HepG2 (cell line): ENCODE data around the gene GHRL. TPM values are rescaled to one million over a fixed set of nuclear protein-coding genes. Genes with fewer than 3 reads are reported as not detected.
A peak's percentile ranks its signal among the peaks of the same experiment; 100 is the strongest.

Experiments
- ATAC-seq: fragments of 200-7000 bp; cut with Tn5 transposase; 3 replicates; pipeline ENCODE4 v1.9.1; 2020; ENCODE audit warnings: mild to moderate bottlenecking, moderate library complexity
- BruUV-seq: library from RNA; stranded (reverse); fragments of 400-500 nt; replicated peaks from 2 replicates; lab custom pipeline; 2021; lab: Mats Ljungman, UMichigan
- CTCF ChIA-PET: fragments of 300-600 bp; formaldehyde crosslinking; extraction: SDS; loops from one replicate; lab custom pipeline; 2021; ENCODE audit warnings: low total read pairs, inconsistent platforms, low intra/inter-chr PET ratio; lab: Yijun Ruan, JAX
- POLR2A ChIA-PET: fragments of 350-600 bp; sonication (Branson Sonifier 250); formaldehyde crosslinking; loops from one replicate; lab custom pipeline; 2020; ENCODE audit warnings: antibody characterized with exemption, inconsistent platforms; lab: Yijun Ruan, JAX
- DNase-seq: peaks from one replicate; pipeline ENCODE4 v3.0.0-alpha.2; 2015; ENCODE audit warnings: low spot score
- FAIRE-seq: peaks from 3 replicates; lab custom pipeline; 2011; peaks lifted over from hg19 to GRCh38; lab: Jason Lieb, UNC
- H2AFZ ChIP-seq: one replicate; pipeline ENCODE4 v1.6.1; 2011; ENCODE audit warnings: low read length, inconsistent platforms
- H3K27ac ChIP-seq: fragments of 300-600 bp; 3 replicates; pipeline ENCODE4 v1.8.0; 2011; ENCODE audit warnings: mixed run types, mild to moderate bottlenecking, mixed read lengths, low read length, inconsistent platforms; ENCODE audit not compliant: insufficient read depth; ENCODE audit errors: extremely low read length
- H3K27me3 ChIP-seq, 2 experiments: fragments of 200-600 bp in 1 of 2; 2 replicates in 1 of 2; 3 replicates in 1 of 2; pipeline versions ENCODE4 v1.6.0 to v1.8.0; 2011; ENCODE audit warnings: low read length in 2 of 2, mild to moderate bottlenecking in 2 of 2, moderate library complexity in 2 of 2, inconsistent platforms in 1 of 2; ENCODE audit not compliant: insufficient read depth in 2 of 2, control insufficient read depth in 1 of 2
- H3K36me3 ChIP-seq, 2 experiments: fragments of 200-600 bp in 1 of 2; replicated peaks in 1 of 2; 2 replicates in 1 of 2; 3 replicates in 1 of 2; pipeline versions ENCODE4 v1.5.1 to v1.8.0; 2011; ENCODE audit warnings: low read length in 2 of 2, inconsistent platforms in 1 of 2; ENCODE audit not compliant: insufficient read depth in 2 of 2, control insufficient read depth in 1 of 2
- H3K4me1 ChIP-seq: 2 replicates; pipeline ENCODE4 v1.5.1; 2012; ENCODE audit warnings: low read length, inconsistent platforms; ENCODE audit not compliant: insufficient read depth
- H3K4me2 ChIP-seq: 2 replicates; pipeline ENCODE4 v1.6.0; 2011; ENCODE audit warnings: low read depth, low read length, inconsistent platforms
- H3K4me3 ChIP-seq, 3 experiments: fragments of 200-600 bp in 1 of 3; sonication (generic), shearing (Covaris generic) in 1 of 3; replicated peaks in 1 of 3; 2 replicates each; pipeline ENCODE4 v1.5.1; 2011 to 2016; ENCODE audit warnings: low read length in 3 of 3, inconsistent platforms in 2 of 3, low read depth in 2 of 3, mild to moderate bottlenecking in 2 of 3, control low read depth in 1 of 3, mixed read lengths in 1 of 3; ENCODE audit not compliant: insufficient read depth in 1 of 3
- H3K79me2 ChIP-seq: one replicate; pipeline ENCODE4 v1.6.1; 2011; ENCODE audit warnings: low read length, inconsistent platforms; ENCODE audit not compliant: insufficient read depth
- H3K9ac ChIP-seq: 2 replicates; pipeline ENCODE4 v1.6.0; 2011; ENCODE audit warnings: mild to moderate bottlenecking, low read depth, low read length, inconsistent platforms; ENCODE audit not compliant: insufficient read depth
- H3K9me3 ChIP-seq: 2 replicates; pipeline ENCODE4 v1.5.1; 2012; ENCODE audit warnings: mild to moderate bottlenecking, low read length
- H4K20me1 ChIP-seq: 2 replicates; pipeline ENCODE4 v1.6.0; 2011; ENCODE audit warnings: inconsistent platforms, mild to moderate bottlenecking, low read length, moderate library complexity; ENCODE audit not compliant: insufficient read depth
- MTF1 ChIP-seq: sonication (generic); formaldehyde crosslinking; IDR thresholded peaks from 2 replicates; pipeline ENCODE4 v1.5.0; 2020; ENCODE audit warnings: missing genetic modification reagents
- NFYB ChIP-seq: sonication (generic); formaldehyde crosslinking; IDR thresholded peaks from 2 replicates; pipeline ENCODE4 v1.4.0; 2020; ENCODE audit warnings: missing genetic modification reagents
- NFYC ChIP-seq: IDR thresholded peaks from 2 replicates; pipeline ENCODE4 v1.6.1; 2016; ENCODE audit warnings: missing genetic modification reagents, missing compliant biosample characterization
- NR2F1 ChIP-seq, 2 experiments: fragments of 450-650 bp in 1 of 2; formaldehyde crosslinking in 1 of 2; IDR thresholded peaks; 2 replicates each; pipeline versions ENCODE4 v1.5.0 to v1.6.1; 2016 to 2020; ENCODE audit warnings: mild to moderate bottlenecking in 1 of 2, missing compliant biosample characterization in 1 of 2, missing genetic modification reagents in 1 of 2, moderate library complexity in 1 of 2
- SMC3 ChIP-seq: IDR thresholded peaks from 2 replicates; pipeline ENCODE4 v1.6.1; 2011; ENCODE audit warnings: low read length, improper control_type of control experiment
- ZNF644 ChIP-seq: IDR thresholded peaks from 2 replicates; pipeline ENCODE4 v1.6.1; 2016; ENCODE audit warnings: low read depth
- WGBS: methylation state at CpG from one replicate; pipeline ENCODE4 v1.1.6; 2017; ENCODE audit warnings: low lambda C conversion rate; 5-methylcytosine and 5-hydroxymethylcytosine counted together
- in situ Hi-C: cut with HindIII; loops from 2 replicates; pipeline ENCODE4 v1.10.0; 2017; ENCODE audit warnings: low pct_unique_long_range_greater_than_20kb; ENCODE audit not compliant: extremely low pct_ligation_motif_present
- intact Hi-C: fragments of 100-400 bp; cut with micrococcal nuclease; formaldehyde crosslinking; loops from one replicate; pipeline ENCODE4 v1.10.0; 2022; ENCODE audit not compliant: unreplicated experiment
- microRNA counts: library from miRNA; unstranded; fragments of <30 nt; microRNA quantifications from one replicate; lab custom pipeline; 2015
- microRNA-seq: library from miRNA; unstranded; fragments of <30 nt; microRNA quantifications from one replicate; pipeline ENCODE4, GENCODE V29; 2020
- polyA plus RNA-seq, 8 experiments: library from polyadenylated mRNA; depleted of rRNA in 3 of 8; stranded (reverse) in 7 of 8; unstranded in 1 of 8; fragments of >200 nt; fragmentation: Illumina TruSeq in 4 of 8; extraction: Trizol in 4 of 8; gene quantifications; 2 replicates each; pipeline versions ENCODE4 v1.2.1 to v1.2.3, GENCODE V29; 2011 to 2016; ENCODE audit warnings: low read depth in 4 of 8, missing spikeins in 1 of 8, mixed read lengths in 1 of 8; ENCODE audit not compliant: insufficient read depth in 1 of 8
- small RNA-seq, 3 experiments: library from RNA; depleted of rRNA; stranded (forward); fragments of <200 nt; gene quantifications; one replicate each; pipeline ENCODE3, GENCODE V24; 2012; ENCODE audit warnings: low read depth in 2 of 3, low replicate concordance in 1 of 3; ENCODE audit not compliant: insufficient read length in 3 of 3, insufficient read depth in 2 of 3
- total RNA-seq, 5 experiments: library from RNA; depleted of rRNA; stranded (reverse); fragments of >200 nt; fragmentation: Illumina TruSeq; extraction: Trizol; gene quantifications; 2 replicates each; pipeline ENCODE4 v1.2.3, GENCODE V29; 2016; ENCODE audit warnings: low read depth in 1 of 5

GHRL gene
- total and polyA plus RNA-seq, 2 of the 13 experiments (the other 11 are each of a cell fraction or from before 2014, with no cell fraction given): 0.09 TPM; not detected in 1

DNA sequence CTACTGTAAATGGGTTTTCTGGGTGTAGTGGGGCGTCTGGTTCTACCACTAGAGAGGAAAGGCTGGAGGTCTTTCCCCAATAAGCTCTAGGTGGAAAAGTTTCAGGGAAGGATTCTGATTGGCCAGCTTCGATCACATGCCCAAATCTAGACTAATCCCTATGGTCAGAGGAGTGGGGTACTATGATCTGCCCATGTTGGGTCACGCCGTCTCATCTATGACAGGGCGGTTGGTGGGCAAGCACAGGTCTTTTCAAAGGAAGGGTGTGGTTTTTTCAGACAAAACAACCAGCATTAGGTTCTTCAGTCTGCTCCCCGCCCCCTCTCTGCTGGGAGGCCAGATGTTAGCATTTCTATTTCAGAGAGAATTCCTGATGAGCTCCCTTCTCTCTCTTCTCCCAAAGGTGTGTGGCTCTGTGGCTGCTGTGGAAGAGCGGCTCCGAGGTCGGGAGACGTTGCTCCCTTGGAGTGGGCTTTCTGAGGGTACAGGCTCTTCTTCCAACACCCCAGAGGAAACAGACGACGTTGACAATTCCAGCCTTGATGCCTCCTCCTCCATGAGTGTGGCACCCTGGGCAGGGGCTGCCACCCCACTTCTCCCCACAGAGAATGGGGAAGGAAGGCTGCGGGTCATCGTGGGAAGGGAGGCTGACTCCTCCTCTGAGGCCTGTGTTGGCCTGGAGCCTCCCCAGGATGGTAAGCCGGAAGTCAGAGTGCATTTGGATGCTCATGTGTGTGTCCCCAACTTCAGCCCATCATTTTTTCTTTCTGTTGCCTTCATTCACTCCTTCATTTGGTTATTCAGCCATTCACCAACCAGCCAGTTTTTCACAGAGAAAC lies 54.2 kb downstream of the GHRL start:
- DNase-seq: no peak
- ChIA-PET CTCF (no interaction called here), POLR2A (interaction anchor here (1.8 kb wide), 1 partner anchor 9 kb away, joined by 8 read pairs; the partner anchor contains the start of gene TATDN2)
- no peak overlapping the region for H2AFZ ChIP-seq
- in situ Hi-C loops (no loop called here), intact Hi-C loops (no loop called here)
- no peaks in the 10 kb centered on the region for H3K27me3 ChIP-seq
- H3K4me2 ChIP-seq: no peak overlapping the region
- H3K79me2 ChIP-seq: no peaks in the 10 kb centered on the region
- no peak for ATAC-seq
- BruUV-seq: no TSS peak
- H3K4me3 ChIP-seq: no peak overlapping the region
- FAIRE-seq: no peak
- no peaks in the 10 kb centered on the region for H4K20me1 ChIP-seq
- 96% methylated on average over 8 of the region's 15 CpGs for WGBS
- TF ChIP-seq MTF1 (CRISPR knock-in tag) (no peak), NFYB (0 out of 2 replicates have a peak, but pooled peaks have one; percentile 22), NFYC (0 out of 2 replicates have a peak, but pooled peaks have one; percentile 13), SMC3 (no peak), ZNF644 (CRISPR knock-in tag) (no peak), NR2F1 (CRISPR knock-in tag; IDR thresholded peaks at IDR 0.05) (no peak)
- peaks cover 30 to 55% of the 10 kb centered on the region in 2 experiments for H3K36me3 ChIP-seq
- H3K9ac ChIP-seq: no peak overlapping the region
- H3K27ac ChIP-seq: no peak overlapping the region
- H3K9me3 ChIP-seq: no peaks in the 10 kb centered on the region
- H3K4me1 ChIP-seq: no peaks in the 10 kb centered on the region

MicroRNAs within 50 kb of the gene (microRNA counts, 767-probe panel; counts per million panel counts)
- microRNA hsa-miR-378b (lab: Ali Mortazavi, UCI): not detected

Small RNAs within 50 kb of the gene (microRNA-seq; reads per million reads assigned to microRNA genes)
- not detected for gene MIR378B

Small RNAs within 50 kb of the gene (small RNA-seq; reads per million reads assigned to genes)
- gene MIR378B (0 to 4.8 (median 0.33) reads per million in 3 experiments), gene RF02126 (0 reads per million in 3 experiments)

Other genes starting within 250 kb of the GHRL start
- not detected in 2 replicates for gene FANCD2OS, start 184.7 kb downstream of the GHRL start, total RNA-seq (2016; rRNA removed; fragmentation: Illumina TruSeq; extraction: Trizol)
- gene FANCD2OS, start 184.7 kb downstream of the GHRL start, polyA plus RNA-seq (2011; rRNA removed): not detected in 2 replicates
- gene BRK1, start 177.3 kb downstream of the GHRL start, total RNA-seq (2016; rRNA removed; fragmentation: Illumina TruSeq; extraction: Trizol): 118 and 146 TPM in 2 replicates
- gene BRK1, start 177.3 kb downstream of the GHRL start, polyA plus RNA-seq (2011; rRNA removed): 137 and 155 TPM in 2 replicates
- 51.7 and 64.4 TPM in 2 replicates for gene VHL, start 151.2 kb downstream of the GHRL start, total RNA-seq (2016; rRNA removed; fragmentation: Illumina TruSeq; extraction: Trizol)
- 23.5 and 24.2 TPM in 2 replicates for gene VHL, start 151.2 kb downstream of the GHRL start, polyA plus RNA-seq (2011; rRNA removed)
- gene IRAK2, start 128.0 kb downstream of the GHRL start, total RNA-seq (2016; rRNA removed; fragmentation: Illumina TruSeq; extraction: Trizol): 13.1 and 15.3 TPM in 2 replicates
- gene IRAK2, start 128.0 kb downstream of the GHRL start, polyA plus RNA-seq (2011; rRNA removed): 23.3 and 27.9 TPM in 2 replicates
- 21.9 and 23.9 TPM in 2 replicates for gene TATDN2, start 44.5 kb downstream of the GHRL start, total RNA-seq (2016; rRNA removed; fragmentation: Illumina TruSeq; extraction: Trizol)
- gene TATDN2, start 44.5 kb downstream of the GHRL start, polyA plus RNA-seq (2011; rRNA removed): 12.1 and 17.1 TPM in 2 replicates
- 391 and 418 TPM in 2 replicates for gene SEC13, start 28.2 kb upstream of the GHRL start, total RNA-seq (2016; rRNA removed; fragmentation: Illumina TruSeq; extraction: Trizol)
- 266 and 288 TPM in 2 replicates for gene SEC13, start 28.2 kb upstream of the GHRL start, polyA plus RNA-seq (2011; rRNA removed)
- 1.1 and 1.5 TPM in 2 replicates for gene ATP2B2, start 212.6 kb upstream of the GHRL start, total RNA-seq (2016; rRNA removed; fragmentation: Illumina TruSeq; extraction: Trizol)
- 2.3 and 4.0 TPM in 2 replicates for gene ATP2B2, start 212.6 kb upstream of the GHRL start, polyA plus RNA-seq (2011; rRNA removed)